Measurements from ENCODE around the gene TLX2.

- TF ChIP-seq CTCF (conservative IDR thresholded peaks at IDR 0.05; ENCODE audit: low read depth, low read length) = no peak
- TF ChIP-seq MAFK (IDR thresholded peaks at IDR 0.05; ENCODE audit: low read depth, low read length) = no peak
- no peak for TF ChIP-seq POLR2A (IDR thresholded peaks at IDR 0.05; ENCODE audit: low read depth, low read length)
- no peak for TF ChIP-seq BHLHE40 (IDR thresholded peaks at IDR 0.05; ENCODE audit: low read depth, low read length)
- TF ChIP-seq FOS (IDR thresholded peaks at IDR 0.05; ENCODE audit: low read depth, low read length) = no peak
- no peak; the same call in 1 of the 2 replicates for TF ChIP-seq CEBPB (IDR thresholded peaks at IDR 0.05; ENCODE audit: low read depth, low read length)
- TF ChIP-seq RAD21 (IDR thresholded peaks at IDR 0.05; ENCODE audit: low read length) = no peak
- no peak for TF ChIP-seq CHD1 (IDR thresholded peaks at IDR 0.05; ENCODE audit: low read depth, low read length)
- TF ChIP-seq RFX5 (IDR thresholded peaks at IDR 0.05; ENCODE audit: low read depth, low read length) = no peak
- TF ChIP-seq SMC3 (IDR thresholded peaks at IDR 0.05; ENCODE audit: low read depth, low read length) = no peak
- TF ChIP-seq, protein P1, sequence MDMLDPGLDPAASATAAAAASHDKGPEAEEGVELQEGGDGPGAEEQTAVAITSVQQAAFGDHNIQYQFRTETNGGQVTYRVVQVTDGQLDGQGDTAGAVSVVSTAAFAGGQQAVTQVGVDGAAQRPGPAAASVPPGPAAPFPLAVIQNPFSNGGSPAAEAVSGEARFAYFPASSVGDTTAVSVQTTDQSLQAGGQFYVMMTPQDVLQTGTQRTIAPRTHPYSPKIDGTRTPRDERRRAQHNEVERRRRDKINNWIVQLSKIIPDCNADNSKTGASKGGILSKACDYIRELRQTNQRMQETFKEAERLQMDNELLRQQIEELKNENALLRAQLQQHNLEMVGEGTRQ (IDR thresholded peaks at IDR 0.05; ENCODE audit: low read depth, low read length) = no peak
Measured at GRCh38 chr2:74566754-74567085, 52.5 kb downstream of the TLX2 start.
